ENCODE measurements around the gene ACP1. TPM values are rescaled to one million over a fixed set of nuclear protein-coding genes. Genes with fewer than 3 reads are reported as not detected.

The ACP1 gene
- 95.7 TPM for total RNA-seq

GRCh38 chr2:264493-265468 lies at the start of gene ACP1:
TSS of gene ACP1 (plus strand) at chr2:264947. CDS start at chr2:264965, 18 bp downstream.
- DNase-seq = peak; percentile 90

GRCh38 chr2:216068-216467 lies 48.7 kb upstream of the ACP1 start:
- DNase-seq = no peak

- DNase-seq = no peak
These were observed 41.3 kb upstream of the ACP1 start for GRCh38 chr2:223451-223850.

GRCh38 chr2:223971-224760 lies 40.6 kb upstream of the ACP1 start:
- DNase-seq = no peak

GRCh38 chr2:228115-228514 lies 36.6 kb upstream of the ACP1 start:
- DNase-seq = no peak

- no peak for DNase-seq
These were observed 36.0 kb upstream of the ACP1 start for GRCh38 chr2:228518-229278.

GRCh38 chr2:231521-232185 lies 33.1 kb upstream of the ACP1 start:
- DNase-seq = no peak

- no peak for DNase-seq
These were observed 31.7 kb upstream of the ACP1 start for GRCh38 chr2:233030-233429.

- no peak for DNase-seq
These were observed 30.3 kb upstream of the ACP1 start for GRCh38 chr2:234421-234820.

- DNase-seq = no peak
These were observed 27.7 kb upstream of the ACP1 start for GRCh38 chr2:236993-237539.

- no peak for DNase-seq
These were observed 26.9 kb upstream of the ACP1 start for GRCh38 chr2:237878-238277.

GRCh38 chr2:238431-238830 lies 26.3 kb upstream of the ACP1 start:
- no peak for DNase-seq

- no peak for DNase-seq
These were observed 25.9 kb upstream of the ACP1 start for GRCh38 chr2:238869-239268.

- DNase-seq = no peak
These were observed 20.2 kb upstream of the ACP1 start for GRCh38 chr2:244547-244946.

- DNase-seq = no peak
These were observed 18.1 kb upstream of the ACP1 start for GRCh38 chr2:246489-247144.

GRCh38 chr2:248724-249123 lies 16.0 kb upstream of the ACP1 start:
- DNase-seq = no peak

- DNase-seq = no peak
These were observed 15.2 kb upstream of the ACP1 start for GRCh38 chr2:249538-250042.

- no peak for DNase-seq
These were observed 12.6 kb upstream of the ACP1 start for GRCh38 chr2:252001-252602.

- DNase-seq = no peak
These were observed 11.5 kb upstream of the ACP1 start for GRCh38 chr2:253202-253638.

- DNase-seq = no peak
These were observed 10.5 kb upstream of the ACP1 start for GRCh38 chr2:254241-254640.
